HG03354 (cell line): Measurements from ENCODE around the gene NCAPG2.
"Not testable (repeated sequence)": the region's sequence is repeated elsewhere in the genome, so short reads cannot be mapped to it uniquely, and the experiment has no call there.

ENCODE experiments used
- ATAC-seq: cut with Tn5 transposase; IDR thresholded peaks from one replicate; pipeline ENCODE4 v1.9.1; 2021; ENCODE audit warnings: mild to moderate bottlenecking; ENCODE audit not compliant: unreplicated experiment, poor library complexity, severe bottlenecking

The NCAPG2 gene

DNA sequence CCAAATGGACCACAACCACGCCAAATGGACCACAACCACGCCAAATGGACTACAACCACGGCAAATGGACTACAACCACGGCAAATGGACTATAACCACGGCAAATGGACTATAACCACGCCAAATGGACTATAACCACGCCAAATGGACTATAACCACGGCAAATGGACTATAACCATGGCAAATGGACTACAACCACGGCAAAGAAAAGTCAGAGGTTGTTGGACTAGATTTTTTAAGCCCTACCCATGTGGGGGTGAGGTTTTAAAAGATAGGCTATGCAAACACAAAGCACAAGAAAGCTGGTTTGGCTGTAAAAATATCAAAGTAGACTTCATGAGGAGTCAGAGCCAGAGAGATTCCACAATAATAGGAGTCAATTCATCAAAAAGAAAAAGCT lies 55.8 kb downstream of the NCAPG2 start:
- no peak for ATAC-seq

DNA sequence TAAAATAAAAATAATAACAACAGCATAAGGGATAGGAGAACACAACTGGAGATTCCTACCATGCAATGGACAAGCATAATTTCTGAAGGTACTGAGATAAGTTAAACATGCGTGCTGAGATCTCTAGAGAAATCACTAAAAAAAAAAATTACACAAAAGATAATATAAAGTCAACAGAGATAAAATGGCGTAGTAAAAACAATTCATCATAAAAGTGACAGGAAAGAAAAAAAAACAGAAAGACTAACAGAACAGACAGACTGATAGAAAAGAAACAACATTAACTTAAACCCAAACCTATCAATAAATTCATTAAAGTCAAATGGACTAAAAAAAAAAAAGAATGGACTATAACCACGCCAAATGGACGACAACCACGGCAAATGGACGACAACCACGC lies 56.4 kb downstream of the NCAPG2 start:
- no peak for ATAC-seq

DNA sequence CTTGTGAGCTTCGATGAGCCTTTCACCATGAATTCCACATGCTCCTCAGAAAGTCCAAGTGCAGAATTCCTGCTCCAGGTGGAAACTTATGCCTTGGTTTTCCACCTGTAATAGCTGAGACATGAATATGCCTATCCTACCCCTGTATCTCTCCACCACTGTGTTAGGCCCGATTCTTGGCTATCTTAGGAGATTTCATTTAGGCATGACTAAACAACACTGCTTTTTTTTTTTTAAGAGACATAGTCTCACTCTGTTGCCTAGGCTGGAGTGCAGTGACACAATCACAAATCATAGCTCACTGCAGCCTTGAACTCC lies 57.2 kb downstream of the NCAPG2 start:
- ATAC-seq, result no peak

DNA sequence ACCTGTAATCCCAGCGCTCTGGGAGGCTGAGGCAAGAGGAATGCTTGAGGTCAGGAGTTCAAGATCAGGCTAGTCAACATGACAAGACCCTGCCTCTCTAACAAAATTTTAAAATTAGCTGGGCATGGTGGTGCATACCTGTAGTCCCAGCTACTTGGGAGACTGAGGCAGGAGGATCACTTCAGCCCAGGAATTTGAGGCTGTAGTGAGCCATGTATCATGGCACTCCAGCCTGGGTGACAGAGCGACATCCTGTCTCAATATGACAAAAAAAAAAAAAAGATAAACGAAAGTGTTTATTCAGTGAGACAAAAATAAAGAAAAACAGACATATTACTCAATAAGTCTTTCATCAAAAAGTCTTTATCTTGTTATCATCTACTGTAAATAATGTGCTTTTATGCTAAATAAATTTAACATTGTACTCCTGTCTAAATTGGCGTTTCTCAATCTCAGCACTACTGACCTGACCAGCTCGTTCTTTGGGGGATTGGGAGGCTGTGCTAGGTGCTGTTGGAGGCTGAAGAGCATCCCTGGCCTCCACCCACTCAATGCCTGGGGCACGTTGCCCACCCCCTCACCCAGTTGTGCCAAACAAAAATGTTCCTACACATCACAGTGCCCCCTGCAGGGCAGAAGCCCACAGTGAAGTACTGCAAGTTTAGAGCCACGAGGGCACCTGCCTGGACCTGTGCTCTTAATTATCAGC lies 57.7 kb downstream of the NCAPG2 start:
- ATAC-seq, result no peak

DNA sequence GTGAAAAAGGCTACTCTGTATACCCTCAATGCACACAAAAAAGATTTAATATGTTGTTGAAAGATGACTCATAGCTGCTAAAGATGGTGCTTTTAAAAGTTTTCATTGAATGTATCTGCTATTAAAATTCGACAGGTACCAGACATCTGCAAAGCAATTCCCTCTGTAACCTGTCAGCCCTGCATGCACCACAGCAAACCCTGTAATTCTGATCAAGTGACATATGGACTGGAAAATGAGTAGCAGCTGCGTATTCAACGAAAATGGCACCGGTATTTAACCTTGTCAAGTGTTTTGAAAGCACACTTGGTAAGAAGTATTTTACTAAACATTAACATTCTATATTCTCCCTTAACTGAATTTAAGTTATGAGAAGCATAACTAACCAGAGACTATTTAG lies 58.8 kb downstream of the NCAPG2 start:
- ATAC-seq, result no peak

DNA sequence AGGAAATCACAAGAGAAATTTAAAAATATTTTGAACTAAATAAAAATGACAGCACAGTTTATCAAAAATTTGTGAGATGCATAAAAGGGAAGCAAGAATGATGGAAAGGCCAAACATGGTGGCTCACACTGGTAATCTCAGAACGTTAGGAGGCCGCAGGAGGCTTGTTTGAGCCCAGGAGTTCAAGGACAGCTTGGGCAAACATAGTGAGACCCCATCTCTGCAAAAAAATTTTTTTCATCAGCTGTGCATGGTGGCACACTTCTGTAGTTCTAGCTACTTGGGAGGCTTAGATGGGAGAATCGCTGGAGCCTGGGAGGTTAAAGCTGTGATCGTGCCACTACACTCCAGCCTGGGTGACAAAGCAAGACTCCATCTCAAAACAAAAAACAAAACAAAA lies 62.5 kb downstream of the NCAPG2 start:
- ATAC-seq, result no peak

DNA sequence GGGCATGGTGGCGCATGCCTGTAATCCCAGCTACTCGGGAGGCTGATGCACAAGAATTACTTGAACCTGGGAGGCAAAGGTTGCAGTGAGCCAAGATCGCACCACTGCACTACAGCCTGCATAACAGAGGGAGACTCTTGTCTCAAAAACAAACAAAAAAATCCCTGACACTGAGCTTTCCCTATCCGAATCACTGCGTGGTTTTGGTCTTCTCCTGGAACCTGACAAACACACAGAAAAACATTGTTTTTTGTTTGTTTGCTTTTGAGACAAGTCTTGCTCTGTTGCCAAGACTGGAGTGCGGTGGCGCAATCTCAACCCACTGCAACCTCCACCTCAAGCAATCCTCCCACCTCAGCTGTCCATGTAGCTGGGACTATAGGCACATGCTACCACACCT lies 66.6 kb downstream of the NCAPG2 start:
- no peak for ATAC-seq

DNA sequence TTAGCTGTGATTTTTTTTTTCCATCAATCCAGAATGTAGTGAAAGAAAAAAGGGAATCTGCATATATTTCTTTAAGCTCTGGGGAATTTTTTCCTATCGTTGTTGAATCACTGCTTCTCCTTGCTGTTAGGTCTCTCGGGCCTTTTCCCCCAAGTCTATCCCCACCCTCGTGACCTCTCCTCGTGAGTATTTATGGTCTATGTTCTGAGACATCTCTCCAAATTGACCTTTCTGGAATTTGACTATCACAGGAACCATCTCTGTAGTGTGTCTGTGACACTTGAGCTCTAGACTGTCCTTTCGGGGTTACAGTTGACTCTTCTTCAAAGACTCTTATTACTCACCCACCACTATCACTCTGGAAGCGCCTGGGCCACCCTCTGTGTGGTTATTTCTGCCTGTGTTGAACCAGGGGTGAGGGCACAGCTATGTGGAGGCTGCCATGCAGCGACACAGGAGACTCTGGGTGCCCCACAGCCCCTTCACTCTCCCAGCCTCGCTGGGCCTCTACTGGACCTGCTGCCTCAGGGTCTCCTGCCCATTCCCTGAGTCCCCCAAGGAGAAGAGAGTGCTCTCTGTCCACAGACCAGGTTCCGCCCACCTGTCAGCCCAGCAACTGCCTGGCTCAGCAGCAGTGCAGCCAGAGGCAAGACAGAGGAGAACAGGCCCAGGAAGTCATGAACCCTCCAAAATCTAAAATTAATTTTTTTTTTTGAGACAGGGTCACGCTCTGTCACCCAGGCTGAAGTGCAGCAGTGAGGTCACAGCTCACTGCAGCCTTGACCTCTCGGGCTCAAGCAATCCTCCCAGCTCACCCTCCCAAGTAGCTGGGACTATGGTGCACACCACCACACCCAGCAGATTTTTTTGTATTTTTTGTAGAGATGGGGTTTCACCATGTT lies 71.3 kb downstream of the NCAPG2 start:
- peak; percentile 52 for ATAC-seq

DNA sequence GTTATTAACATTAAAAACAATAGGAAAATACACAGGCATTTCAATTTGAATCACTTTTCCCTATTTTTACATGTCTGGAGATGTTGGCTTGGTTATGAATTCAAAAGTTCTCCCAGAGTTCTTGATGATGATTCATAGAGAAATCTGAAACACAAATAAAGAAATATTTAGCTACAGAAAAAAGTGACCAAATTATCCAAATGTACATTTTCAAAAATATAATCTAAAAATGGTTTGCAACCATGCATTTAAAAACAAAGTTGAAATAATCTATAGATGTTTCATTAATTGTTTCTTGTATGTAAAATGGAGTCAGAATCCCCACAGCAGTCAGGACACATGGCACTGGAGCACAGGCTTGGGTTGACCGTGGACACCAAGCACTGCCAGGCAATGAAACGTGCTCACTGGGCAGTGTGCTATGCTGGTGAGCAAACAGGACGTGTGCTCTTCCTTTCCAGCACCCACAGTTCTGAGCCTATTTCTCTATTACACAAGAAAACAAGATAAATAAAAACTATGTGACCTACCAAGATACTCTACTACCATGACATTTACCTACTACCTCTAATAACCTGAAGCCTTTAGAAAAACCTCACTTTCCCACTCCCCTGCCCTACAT lies 72.9 kb downstream of the NCAPG2 start:
- no peak for ATAC-seq

DNA sequence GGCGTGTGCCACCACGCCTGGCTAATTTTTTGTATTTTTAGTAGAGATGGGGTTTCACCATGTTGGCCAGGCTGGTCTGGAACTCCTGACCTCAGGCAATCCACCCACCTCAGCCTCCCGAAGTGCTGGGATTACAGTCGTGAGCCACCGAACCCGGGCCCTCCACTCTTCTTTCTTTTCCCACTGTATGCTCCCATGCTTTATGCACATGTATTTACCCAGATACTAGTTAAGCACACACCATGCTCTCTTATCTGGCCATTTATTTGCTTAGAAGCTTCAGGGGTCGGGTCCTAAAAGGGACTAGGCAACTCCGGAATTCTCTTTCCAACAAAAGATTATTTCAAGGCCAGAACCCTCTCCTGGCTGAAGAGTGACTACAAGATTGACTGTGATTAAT lies 78.3 kb downstream of the NCAPG2 start:
- ATAC-seq, result not testable (repeated sequence)

DNA sequence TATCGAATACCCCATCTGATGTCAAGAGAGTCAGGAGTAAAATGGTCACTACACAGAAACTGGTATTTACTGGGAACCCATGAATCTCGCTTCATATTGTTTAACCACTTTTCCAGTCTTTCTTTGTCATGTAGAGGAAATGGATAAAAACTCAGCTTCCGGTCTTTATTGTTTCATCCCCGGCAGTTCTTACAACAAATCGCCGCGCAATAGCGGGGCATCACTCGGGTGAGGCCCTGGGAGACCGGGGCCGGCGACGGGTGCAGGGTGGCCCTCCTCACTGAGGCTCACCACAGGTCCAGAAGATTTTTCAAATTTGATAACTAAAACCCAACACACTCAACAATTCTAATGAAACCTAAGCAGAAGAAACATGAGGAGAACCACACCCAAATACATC lies 81.4 kb downstream of the NCAPG2 start:
- ATAC-seq, result no peak

DNA sequence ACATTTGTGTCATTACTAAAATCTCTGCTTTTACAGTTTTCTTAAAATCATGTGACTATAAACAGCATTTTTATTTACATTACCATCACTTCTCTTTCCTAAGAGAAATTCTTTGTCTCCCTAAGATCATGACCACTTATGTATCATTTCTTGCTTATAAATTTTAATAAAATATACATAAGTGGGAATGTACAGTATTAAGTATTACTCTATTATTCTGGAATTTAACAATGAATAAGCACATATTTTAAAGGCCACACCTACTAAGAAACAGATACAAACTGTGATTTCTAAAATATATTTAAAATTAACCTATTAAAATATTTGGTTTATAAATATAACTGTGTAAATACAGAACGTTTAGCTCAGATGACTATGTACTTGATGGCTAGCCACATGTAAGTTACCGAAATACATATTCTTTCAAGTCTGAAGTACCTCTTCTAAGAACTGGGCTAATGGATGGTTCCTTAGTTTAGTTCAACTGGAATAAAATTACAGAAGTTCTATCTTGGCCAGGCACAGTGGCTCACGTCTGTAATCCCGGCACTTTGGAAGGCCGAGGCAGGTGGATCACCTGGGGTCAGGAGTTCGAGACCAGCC lies 83.7 kb downstream of the NCAPG2 start:
- no peak for ATAC-seq

DNA sequence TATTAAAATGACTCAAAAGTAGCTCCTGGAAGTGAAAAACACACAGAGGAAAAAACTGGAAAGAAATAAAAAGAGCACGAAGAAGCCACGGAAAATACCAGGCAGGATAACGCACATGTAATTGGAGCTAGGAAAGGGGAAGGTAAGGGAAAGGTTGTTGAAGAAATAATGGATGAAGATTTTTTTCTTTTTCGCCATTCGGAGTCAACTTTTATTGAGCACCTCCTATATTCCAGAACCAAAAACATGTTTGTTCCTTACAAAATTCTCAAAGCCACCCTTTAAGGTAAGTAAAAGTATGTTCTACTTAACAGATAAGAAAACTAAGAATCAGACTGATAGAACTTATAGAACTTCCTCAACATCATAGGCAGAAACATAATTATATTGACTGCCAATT lies 84.2 kb downstream of the NCAPG2 start:
- no peak for ATAC-seq

DNA sequence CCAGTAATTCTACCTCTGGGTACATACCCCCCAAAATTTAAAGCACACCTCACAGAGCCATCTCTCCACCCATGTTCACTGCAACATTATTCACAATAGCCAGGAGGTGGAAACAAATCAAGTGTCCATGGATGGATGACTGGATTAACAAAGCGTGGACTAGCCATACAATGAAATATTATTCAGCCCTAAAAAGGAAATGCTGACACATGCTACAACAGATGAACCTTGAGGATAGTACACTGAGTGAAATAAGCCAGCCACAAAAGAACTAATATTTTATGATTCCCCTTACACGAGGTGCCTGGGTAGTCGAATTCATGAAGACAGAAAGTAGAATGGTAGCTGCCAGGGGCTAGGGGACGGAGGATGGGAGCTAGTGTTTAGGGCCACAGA lies 85.9 kb downstream of the NCAPG2 start:
- no peak for ATAC-seq

DNA sequence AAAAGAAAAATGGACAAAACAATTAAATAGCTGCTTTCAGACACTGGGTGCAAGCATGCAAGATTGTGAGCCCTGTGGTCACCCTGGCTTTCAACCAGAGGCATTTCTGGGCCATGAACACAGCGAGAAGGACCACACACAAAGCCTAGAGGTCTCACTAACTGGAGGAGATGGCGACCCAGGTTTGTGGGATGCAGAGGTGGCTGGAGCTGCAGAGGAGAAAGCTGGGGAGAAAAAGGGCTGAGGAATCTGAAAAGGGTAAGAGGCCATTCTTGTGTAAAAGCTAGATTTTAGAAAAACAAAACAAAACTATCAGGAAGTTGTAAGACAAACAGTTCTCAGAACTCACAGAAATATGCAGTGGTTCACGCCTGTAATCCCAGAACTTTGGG lies 86.9 kb downstream of the NCAPG2 start:
- ATAC-seq, result no peak

DNA sequence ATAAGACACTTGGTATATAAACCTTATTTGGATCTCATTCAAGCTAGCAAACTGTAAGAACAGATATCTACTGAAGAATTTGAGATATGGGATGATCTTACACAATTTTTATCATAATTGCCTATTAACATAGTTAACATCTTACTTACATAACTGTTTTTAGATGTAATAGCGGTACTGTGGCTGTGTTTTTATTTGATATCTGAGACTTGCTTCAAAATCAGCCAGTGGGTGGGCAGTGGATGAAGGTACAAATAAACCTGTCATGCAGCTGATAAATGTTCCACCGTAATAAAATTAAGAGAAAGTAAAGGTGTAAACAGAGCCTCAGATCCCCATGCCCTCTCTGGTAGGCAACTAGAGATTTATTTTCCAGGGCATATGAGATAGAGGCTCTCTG lies 88.6 kb downstream of the NCAPG2 start:
- ATAC-seq, result no peak

DNA sequence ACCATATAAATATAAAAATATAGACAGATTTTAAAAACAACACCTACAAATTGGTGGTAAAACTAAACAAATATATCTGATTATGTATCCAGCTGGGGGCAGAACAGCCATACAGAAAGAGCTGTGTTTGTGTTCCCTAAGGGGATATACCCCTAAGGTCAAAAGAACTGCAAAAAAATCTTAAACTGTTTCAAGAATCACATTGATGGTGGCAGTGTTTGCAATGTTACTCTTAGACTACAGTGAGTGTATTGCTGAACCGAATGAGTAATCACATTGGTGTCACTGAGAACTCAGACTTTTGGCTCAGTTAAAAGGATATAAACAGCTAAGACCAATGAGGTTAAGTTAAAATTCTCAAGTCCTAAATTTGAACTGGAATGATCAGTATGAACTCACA lies 89.9 kb downstream of the NCAPG2 start:
- no peak for ATAC-seq

DNA sequence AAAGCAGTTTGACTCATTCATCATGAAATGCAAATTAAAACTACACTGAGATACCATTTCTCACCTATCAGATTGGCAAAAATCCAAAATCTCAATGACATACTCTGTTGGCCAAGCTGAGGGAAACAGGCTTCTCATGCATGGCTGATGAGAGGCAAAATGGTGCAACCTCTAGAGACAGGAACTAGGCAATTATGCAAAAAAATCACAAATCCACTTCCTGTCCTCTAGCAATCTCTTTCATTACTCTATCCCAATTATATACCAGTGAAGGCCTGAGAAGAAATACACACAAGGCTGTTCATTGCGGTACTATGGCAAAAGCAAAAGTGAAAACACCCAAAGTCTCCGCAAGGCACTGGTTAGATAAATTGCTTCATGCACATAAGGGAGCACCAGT lies 91.1 kb downstream of the NCAPG2 start:
- peak; percentile 87 for ATAC-seq

DNA sequence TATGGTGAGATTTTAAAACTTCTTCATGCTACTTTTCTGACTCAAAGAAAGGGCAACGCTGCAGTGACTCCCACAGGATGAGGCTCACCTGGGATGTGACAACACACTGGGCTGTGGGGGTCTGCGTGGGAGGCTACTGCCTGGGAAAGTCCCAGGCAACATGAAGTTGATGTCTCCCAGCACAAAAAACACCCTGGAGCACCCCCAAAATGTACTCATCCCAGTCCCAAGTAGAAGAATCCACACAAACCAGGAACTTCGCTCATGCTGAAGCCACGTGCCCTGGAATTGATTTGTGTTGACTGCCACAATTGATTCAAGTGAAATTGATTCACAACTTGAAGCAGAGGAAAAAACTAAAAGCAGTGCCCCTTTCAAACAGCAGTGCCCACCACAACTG lies 92.1 kb downstream of the NCAPG2 start:
- ATAC-seq, result no peak

DNA sequence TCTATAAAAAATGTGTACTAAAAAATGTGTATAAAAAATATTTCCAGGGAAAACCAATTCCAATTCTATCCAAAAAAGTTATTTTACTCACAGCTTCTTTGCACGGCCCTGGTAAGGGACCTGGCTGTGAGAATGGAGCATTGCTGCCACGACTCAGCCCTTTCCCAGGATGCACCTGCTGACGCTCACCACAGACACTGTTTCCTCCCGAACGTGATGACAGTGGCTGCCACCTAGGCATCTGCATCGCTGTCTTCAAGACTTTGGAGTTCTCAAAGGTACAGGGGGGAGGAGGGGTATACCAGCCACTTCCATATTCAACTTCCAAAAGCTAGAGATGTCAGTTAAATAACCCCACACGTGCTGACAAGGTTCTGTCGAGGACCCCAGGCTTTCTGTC lies 93.1 kb downstream of the NCAPG2 start:
- no peak for ATAC-seq
